Neuronal stem cell (in vitro differentiated cells): Measurements from ENCODE around the gene DCAF8L2.
A peak's percentile ranks its signal among the peaks of the same experiment; 100 is the strongest.

Source experiments
- DNase-seq: peaks from one replicate; pipeline ENCODE4 v3.0.0-alpha.2; 2013; ENCODE audit warnings: low spot score
- H2AFZ ChIP-seq: one replicate; pipeline ENCODE4 v1.6.1; 2013; ENCODE audit warnings: mild to moderate bottlenecking, low read length, inconsistent platforms
- H2AK5ac ChIP-seq: 2 replicates; pipeline ENCODE4 v1.6.1; 2013; ENCODE audit warnings: low read depth, mild to moderate bottlenecking, inconsistent platforms, low read length, moderate library complexity, mixed read lengths
- H2BK120ac ChIP-seq: 2 replicates; pipeline ENCODE4 v1.6.1; 2013; ENCODE audit warnings: low read depth, mild to moderate bottlenecking, inconsistent platforms, low read length, moderate library complexity, mixed read lengths
- H2BK12ac ChIP-seq: one replicate; pipeline ENCODE4 v1.6.1; 2013; ENCODE audit warnings: low read length, inconsistent platforms
- H2BK15ac ChIP-seq: 2 replicates; pipeline ENCODE4 v1.6.1; 2013; ENCODE audit warnings: mild to moderate bottlenecking, low read length, inconsistent platforms, mixed read lengths
- H2BK5ac ChIP-seq: one replicate; pipeline ENCODE4 v1.6.1; 2013; ENCODE audit warnings: inconsistent platforms, mild to moderate bottlenecking, low read length, moderate library complexity
- H3K14ac ChIP-seq: one replicate; pipeline ENCODE4 v1.6.1; 2013; ENCODE audit warnings: low read length, inconsistent platforms
- H3K18ac ChIP-seq: 2 replicates; pipeline ENCODE4 v1.6.1; 2013; ENCODE audit warnings: low read length, inconsistent platforms
- H3K23ac ChIP-seq: 2 replicates; pipeline ENCODE4 v1.6.1; 2013; ENCODE audit warnings: low read depth, mild to moderate bottlenecking, mixed read lengths, low read length, inconsistent platforms; ENCODE audit not compliant: poor library complexity
- H3K27ac ChIP-seq: replicated peaks from 3 replicates; pipeline ENCODE4 v1.5.1; 2013; ENCODE audit warnings: low read length, inconsistent platforms
- H3K27me3 ChIP-seq, 3 experiments: 2 replicates each; pipeline ENCODE4 v1.6.1; 2013; ENCODE audit warnings: low read length in 3 of 3, mild to moderate bottlenecking in 2 of 3, inconsistent platforms in 1 of 3, low read depth in 1 of 3, mixed read lengths in 1 of 3, moderate library complexity in 1 of 3; ENCODE audit not compliant: control insufficient read depth in 3 of 3, insufficient read depth in 3 of 3
- H3K36me3 ChIP-seq, 2 donors: replicated peaks in 1 of 2; 2 replicates each; pipeline ENCODE4 v1.6.1; 2013; ENCODE audit warnings: low read length in 2 of 2; ENCODE audit not compliant: control insufficient read depth in 2 of 2, insufficient read depth in 2 of 2
- H3K4ac ChIP-seq: 2 replicates; pipeline ENCODE4 v1.6.1; 2013; ENCODE audit warnings: inconsistent platforms, mild to moderate bottlenecking, low read length, moderate library complexity
- H3K4me1 ChIP-seq, 2 donors: 1 replicate in 1 of 2; 2 replicates in 1 of 2; pipeline ENCODE4 v1.6.1; 2013; ENCODE audit warnings: low read length in 2 of 2, low read depth in 1 of 2; ENCODE audit not compliant: control insufficient read depth in 2 of 2, insufficient read depth in 1 of 2
- H3K4me2 ChIP-seq: one replicate; pipeline ENCODE4 v1.6.1; 2013; ENCODE audit warnings: mild to moderate bottlenecking, low read length, inconsistent platforms; ENCODE audit not compliant: insufficient read depth, poor library complexity, severe bottlenecking
- H3K4me3 ChIP-seq, 2 donors: 2 replicates each; pipeline ENCODE4 v1.5.1; 2013; ENCODE audit warnings: low read length in 2 of 2, mild to moderate bottlenecking in 2 of 2, inconsistent platforms in 1 of 2, moderate library complexity in 1 of 2
- H3K79me1 ChIP-seq: one replicate; pipeline ENCODE4 v1.6.1; 2013; ENCODE audit warnings: low read depth, mild to moderate bottlenecking, inconsistent platforms, low read length, moderate library complexity
- H3K9ac ChIP-seq: one replicate; pipeline ENCODE4 v1.6.1; 2013; ENCODE audit warnings: mild to moderate bottlenecking, low read depth, low read length, inconsistent platforms; ENCODE audit not compliant: poor library complexity
- H3K9me3 ChIP-seq, 2 donors: replicated peaks in 1 of 2; 2 replicates each; pipeline versions ENCODE3 to v1.6.1; 2013; ENCODE audit warnings: low read length in 2 of 2, mild to moderate bottlenecking in 2 of 2, inconsistent platforms in 1 of 2, low read depth in 1 of 2, mixed read lengths in 1 of 2, moderate library complexity in 1 of 2; ENCODE audit not compliant: control insufficient read depth in 2 of 2, insufficient read depth in 1 of 2
- H4K8ac ChIP-seq: one replicate; pipeline ENCODE4 v1.6.1; 2013; ENCODE audit warnings: low read depth, mild to moderate bottlenecking, inconsistent platforms, low read length, moderate library complexity
- H4K91ac ChIP-seq: one replicate; pipeline ENCODE4 v1.6.1; 2013; ENCODE audit warnings: low read length, low read depth, mild to moderate bottlenecking, inconsistent platforms; ENCODE audit not compliant: poor library complexity
- WGBS, 2 donors: extraction: QIAGEN DNeasy Blood & Tissue Kit; methylation state at CpG; one replicate each; pipeline ENCODE4 v1.1.7; 2013; ENCODE audit warnings: missing lambda C conversion rate in 2 of 2, mixed read lengths in 1 of 2; ENCODE audit not compliant: insufficient read length in 2 of 2, insufficient replicate concordance in 1 of 2; ENCODE audit errors: extremely low coverage in 2 of 2; 5-methylcytosine and 5-hydroxymethylcytosine counted together

DCAF8L2 gene

GRCh38 chrX:27583976-27584375 is 6.2 kb upstream of the DCAF8L2 start:
- no peak overlapping the region for H3K18ac ChIP-seq
- no peak overlapping the region for H2BK5ac ChIP-seq
- H2BK12ac ChIP-seq: no peak overlapping the region
- no peak overlapping the region for H3K4me2 ChIP-seq
- no peaks in the 10 kb centered on the region for H3K9me3 ChIP-seq
- H2BK120ac ChIP-seq: no peak overlapping the region
- no peak overlapping the region for H3K9ac ChIP-seq
- H4K91ac ChIP-seq: no peak overlapping the region
- H3K27me3 ChIP-seq: no peaks in the 10 kb centered on the region
- no peak overlapping the region for H2AFZ ChIP-seq
- no peak for DNase-seq
- no peaks in the 10 kb centered on the region for H3K4me1 ChIP-seq
- no CpG with 5 or more reads among the region's 1 CpG for WGBS, 2 donors
- no peak overlapping the region for H3K27ac ChIP-seq
- H3K23ac ChIP-seq: no peak overlapping the region
- no peak overlapping the region for H3K4ac ChIP-seq
- H4K8ac ChIP-seq: no peak overlapping the region
- no peaks in the 10 kb centered on the region for H3K79me1 ChIP-seq
- H2AK5ac ChIP-seq: no peak overlapping the region
- no peak overlapping the region for H3K14ac ChIP-seq
- H3K36me3 ChIP-seq: no peaks in the 10 kb centered on the region
- no peak overlapping the region for H2BK15ac ChIP-seq
- H3K4me3 ChIP-seq: no peak overlapping the region

GRCh38 chrX:27591938-27592337 is 1.8 kb downstream of the DCAF8L2 start:
- Histone ChIP-seq H2AFZ (no peak overlapping the region), H2BK12ac (peak overlapping the region; percentile 22), H3K18ac (peak overlapping the region; percentile 28), H2BK120ac (no peak overlapping the region), H3K4ac (no peak overlapping the region), H3K4me3 (no peak overlapping the region), H3K27ac (no peak overlapping the region), H3K36me3 (no peaks in the 10 kb centered on the region), H3K9me3 (no peaks in the 10 kb centered on the region), H2BK15ac (no peak overlapping the region), H3K4me2 (no peak overlapping the region), H3K27me3 (no peaks in the 10 kb centered on the region), H3K23ac (no peak overlapping the region), H2AK5ac (no peak overlapping the region), H3K14ac (no peak overlapping the region), H4K91ac (no peak overlapping the region), H3K9ac (peak overlapping the region; percentile 60), H3K79me1 (no peaks in the 10 kb centered on the region), H4K8ac (no peak overlapping the region), H3K4me1 (no peaks in the 10 kb centered on the region), H2BK5ac (no peak overlapping the region)
- WGBS, 2 donors: no CpG with 5 or more reads among the region's 15 CpGs
- no peak for DNase-seq

DNA sequence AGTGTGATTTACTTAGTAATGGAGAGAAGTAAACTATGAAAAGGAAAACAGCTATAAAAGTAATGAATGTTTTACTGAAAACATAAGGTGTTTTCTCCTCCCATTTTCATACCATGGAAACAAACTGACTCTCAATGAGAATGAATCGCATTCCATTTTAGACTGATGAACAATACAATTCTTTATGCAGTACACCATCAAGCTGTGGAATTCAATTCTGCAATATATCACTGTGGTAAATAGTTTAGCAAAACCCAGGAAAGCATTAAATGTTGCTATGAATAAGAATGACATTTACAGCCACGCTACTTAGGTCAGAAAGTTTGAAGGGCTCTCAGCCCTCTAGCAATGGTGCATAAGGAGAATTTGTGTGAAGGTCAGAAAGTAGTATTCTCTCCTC is 7.4 kb downstream of the DCAF8L2 start:
- Histone ChIP-seq H3K4me2 (no peak overlapping the region), H3K4me1 (no peaks in the 10 kb centered on the region), H3K4me3 (no peak overlapping the region), H3K9ac (no peak overlapping the region), H2AK5ac (no peak overlapping the region), H3K79me1 (no peaks in the 10 kb centered on the region), H2BK120ac (no peak overlapping the region), H3K18ac (no peak overlapping the region), H2BK5ac (no peak overlapping the region), H3K36me3 (no peaks in the 10 kb centered on the region), H4K91ac (no peak overlapping the region), H3K14ac (no peak overlapping the region), H2BK15ac (no peak overlapping the region), H3K4ac (no peak overlapping the region), H3K23ac (no peak overlapping the region), H2AFZ (no peak overlapping the region), H4K8ac (no peak overlapping the region), H3K27ac (no peak overlapping the region), H2BK12ac (no peak overlapping the region), H3K9me3 (no peaks in the 10 kb centered on the region), H3K27me3 (no peaks in the 10 kb centered on the region)
- DNase-seq: no peak
- WGBS, 2 donors: no CpG with 5 or more reads among the region's 2 CpGs

GRCh38 chrX:27598312-27598711 is 8.2 kb downstream of the DCAF8L2 start:
- H2BK120ac ChIP-seq: no peak overlapping the region
- no peaks in the 10 kb centered on the region for H3K9me3 ChIP-seq
- no peak overlapping the region for H3K4me3 ChIP-seq
- no peak overlapping the region for H3K9ac ChIP-seq
- H3K18ac ChIP-seq: no peak overlapping the region
- H2AFZ ChIP-seq: no peak overlapping the region
- no peak overlapping the region for H3K14ac ChIP-seq
- H2BK12ac ChIP-seq: no peak overlapping the region
- no peak overlapping the region for H4K91ac ChIP-seq
- no peak overlapping the region for H3K27ac ChIP-seq
- no peaks in the 10 kb centered on the region for H3K79me1 ChIP-seq
- no peak overlapping the region for H3K4ac ChIP-seq
- H3K36me3 ChIP-seq: no peaks in the 10 kb centered on the region
- H3K23ac ChIP-seq: no peak overlapping the region
- DNase-seq: peak; percentile 5
- no peak overlapping the region for H2AK5ac ChIP-seq
- no peak overlapping the region for H3K4me2 ChIP-seq
- H3K27me3 ChIP-seq: no peaks in the 10 kb centered on the region
- no CpG with 5 or more reads among the region's 9 CpGs for WGBS, 2 donors
- H3K4me1 ChIP-seq: no peaks in the 10 kb centered on the region
- no peak overlapping the region for H4K8ac ChIP-seq
- H2BK15ac ChIP-seq: no peak overlapping the region
- no peak overlapping the region for H2BK5ac ChIP-seq
